ENCODE measurements around the gene LGALS7B.
A peak's percentile ranks its signal among the peaks of the same experiment; 100 is the strongest.
"Not testable (repeated sequence)": the region's sequence is repeated elsewhere in the genome, so short reads cannot be mapped to it uniquely, and the experiment has no call there.

LGALS7B gene

GRCh38 chr19:38825936-38826335, 36.9 kb downstream of the LGALS7B start:
- not testable (repeated sequence) for DNase-seq

GRCh38 chr19:38826856-38827551, 38.0 kb downstream of the LGALS7B start:
- DNase-seq = no peak

GRCh38 chr19:38829203-38829602, 40.2 kb downstream of the LGALS7B start:
- not testable (repeated sequence) for DNase-seq

- DNase-seq = no peak
Measured at GRCh38 chr19:38830039-38830733, 41.2 kb downstream of the LGALS7B start.

- peak; percentile 9 for DNase-seq
Measured at GRCh38 chr19:38831142-38831605, 42.2 kb downstream of the LGALS7B start.

GRCh38 chr19:38833092-38833425, 44.1 kb downstream of the LGALS7B start:
- no peak for DNase-seq

GRCh38 chr19:38834104-38834490, 45.1 kb downstream of the LGALS7B start:
- DNase-seq = no peak

GRCh38 chr19:38834590-38834989, 45.6 kb downstream of the LGALS7B start:
- DNase-seq = no peak

- no peak for DNase-seq
Measured at GRCh38 chr19:38836159-38836982, 47.4 kb downstream of the LGALS7B start.

- DNase-seq = no peak
Measured at GRCh38 chr19:38836983-38837626, 48.1 kb downstream of the LGALS7B start.

- DNase-seq = no peak
Measured at GRCh38 chr19:38837656-38838121, 48.7 kb downstream of the LGALS7B start.

GRCh38 chr19:38838208-38838985, 49.4 kb downstream of the LGALS7B start:
- no peak for DNase-seq

- no peak for DNase-seq
Measured at GRCh38 chr19:38838986-38839761, 50.2 kb downstream of the LGALS7B start.

- DNase-seq = no peak
Measured at GRCh38 chr19:38839816-38840582, 51.0 kb downstream of the LGALS7B start.

- no peak for DNase-seq
Measured at GRCh38 chr19:38840583-38840968, 51.6 kb downstream of the LGALS7B start.
